H1 (cell line): Measurements from ENCODE around the gene KRT4. TPM values are rescaled to one million over a fixed set of nuclear protein-coding genes. Genes with fewer than 3 reads are reported as not detected.

Experiments used
- CTCF ChIA-PET: fragments of 300-600 bp; sonication (Branson Sonifier 250); formaldehyde crosslinking; loops from one replicate; lab custom pipeline; 2021; ENCODE audit not compliant: partially characterized antibody; lab: Charles Lee
- POLR2A ChIA-PET: fragments of 300-600 bp; sonication (Branson Sonifier 250); formaldehyde crosslinking; loops from one replicate; lab custom pipeline; 2021; ENCODE audit warnings: inconsistent platforms; ENCODE audit not compliant: partially characterized antibody; lab: Charles Lee
- DNase-seq, 2 experiments: peaks; one replicate each; pipeline versions ENCODE4 v3.0.0 to v3.0.0-alpha.2; 2010 to 2022; ENCODE audit warnings: low spot score in 2 of 2, low read depth in 1 of 2, mixed read lengths in 1 of 2
- FAIRE-seq: peaks from 2 replicates; lab custom pipeline; 2011; peaks lifted over from hg19 to GRCh38; lab: Jason Lieb, UNC
- H2AFZ ChIP-seq: 2 replicates; pipeline ENCODE4 v1.8.1; 2012; ENCODE audit warnings: low read length, inconsistent platforms
- H2AK5ac ChIP-seq: 2 replicates; pipeline ENCODE4 v1.6.1; 2013; ENCODE audit warnings: low read depth, low read length
- H2BK120ac ChIP-seq: replicated peaks from 2 replicates; pipeline ENCODE3; 2013; ENCODE audit warnings: low read depth, low read length, inconsistent platforms
- H2BK12ac ChIP-seq: 2 replicates; pipeline ENCODE4 v1.6.1; 2013; ENCODE audit warnings: low read depth, low read length
- H2BK15ac ChIP-seq: 2 replicates; pipeline ENCODE4 v1.6.1; 2013; ENCODE audit warnings: low read length
- H2BK20ac ChIP-seq: 2 replicates; pipeline ENCODE4 v1.6.1; 2013; ENCODE audit warnings: low read length
- H2BK5ac ChIP-seq: 2 replicates; pipeline ENCODE4 v1.6.1; 2013; ENCODE audit warnings: low read depth, low read length
- H3K14ac ChIP-seq: 2 replicates; pipeline ENCODE4 v1.6.1; 2013; ENCODE audit warnings: inconsistent platforms; ENCODE audit not compliant: insufficient read length
- H3K18ac ChIP-seq: 2 replicates; pipeline ENCODE4 v1.6.1; 2013; ENCODE audit warnings: low read length; ENCODE audit errors: extremely low read depth
- H3K23ac ChIP-seq: 2 replicates; pipeline ENCODE4 v1.6.1; 2013; ENCODE audit warnings: inconsistent platforms; ENCODE audit not compliant: insufficient read length
- H3K23me2 ChIP-seq: 2 replicates; pipeline ENCODE4 v1.6.1; 2013; ENCODE audit warnings: low read depth, low read length
- H3K27ac ChIP-seq: 2 replicates; pipeline ENCODE4 v1.6.1; 2011; ENCODE audit warnings: low read depth, low read length, inconsistent platforms
- H3K27me3 ChIP-seq, 4 experiments: replicated peaks in 1 of 4; 1 replicate in 1 of 4; 2 replicates in 3 of 4; pipeline versions ENCODE4 v1.6.1 to v1.8.1; 2011 to 2013; ENCODE audit warnings: low read length in 3 of 4, mild to moderate bottlenecking in 3 of 4, inconsistent platforms in 2 of 4, mixed read lengths in 2 of 4, moderate library complexity in 1 of 4; ENCODE audit not compliant: control insufficient read depth in 3 of 4, insufficient read depth in 3 of 4; ENCODE audit errors: extremely low read depth in 1 of 4
- H3K36me3 ChIP-seq, 4 experiments: 2 replicates each; pipeline versions ENCODE4 v1.6.1 to v1.8.1; 2011 to 2013; ENCODE audit warnings: mild to moderate bottlenecking in 4 of 4, low read length in 3 of 4, moderate library complexity in 2 of 4, control low read depth in 1 of 4, inconsistent platforms in 1 of 4; ENCODE audit not compliant: insufficient read depth in 4 of 4, control insufficient read depth in 2 of 4
- H3K4ac ChIP-seq: replicated peaks from 2 replicates; pipeline ENCODE3; 2013; ENCODE audit warnings: low read length, low read depth, mixed read lengths, inconsistent platforms; ENCODE audit not compliant: insufficient read length
- H3K4me1 ChIP-seq, 4 experiments: replicated peaks in 1 of 4; 1 replicate in 1 of 4; 2 replicates in 3 of 4; pipeline versions ENCODE4 v1.6.1 to v1.8.1; 2011 to 2013; ENCODE audit warnings: low read length in 3 of 4, inconsistent platforms in 2 of 4, mixed read lengths in 1 of 4; ENCODE audit not compliant: insufficient read depth in 4 of 4, control insufficient read depth in 3 of 4
- H3K4me2 ChIP-seq, 2 experiments: 2 replicates each; pipeline versions ENCODE4 v1.6.1 to v1.8.1; 2011 to 2013; ENCODE audit warnings: low read depth in 2 of 2, low read length in 2 of 2, control low read depth in 1 of 2, inconsistent platforms in 1 of 2, mild to moderate bottlenecking in 1 of 2; ENCODE audit not compliant: insufficient read depth in 1 of 2
- H3K4me3 ChIP-seq, 4 experiments: fragments of 200-600, 300-600 bp in 1 of 4; sonication (generic), shearing (Covaris generic), sonication (Bioruptor Twin) in 1 of 4; 2 replicates each; pipeline versions ENCODE4 v1.5.1 to v1.8.1; 2011 to 2016; ENCODE audit warnings: low read length in 4 of 4, low read depth in 3 of 4, control low read depth in 2 of 4, inconsistent platforms in 2 of 4, mild to moderate bottlenecking in 2 of 4, mixed read lengths in 1 of 4, moderate library complexity in 1 of 4; ENCODE audit not compliant: insufficient read depth in 2 of 4; ENCODE audit errors: extremely low read depth in 1 of 4
- H3K56ac ChIP-seq: replicated peaks from 2 replicates; pipeline ENCODE3; 2013; ENCODE audit warnings: low read depth, mild to moderate bottlenecking, mixed read lengths, low read length, inconsistent platforms; ENCODE audit not compliant: insufficient read length
- H3K79me1 ChIP-seq: 2 replicates; pipeline ENCODE4 v1.6.1; 2013; ENCODE audit warnings: low read depth, low read length, control low read depth
- H3K79me2 ChIP-seq, 2 experiments: 2 replicates each; pipeline versions ENCODE4 v1.6.1 to v1.8.1; 2012 to 2013; ENCODE audit warnings: low read length in 2 of 2, mild to moderate bottlenecking in 2 of 2, inconsistent platforms in 1 of 2; ENCODE audit not compliant: insufficient read depth in 2 of 2, control insufficient read depth in 1 of 2
- H3K9ac ChIP-seq, 4 experiments: replicated peaks in 1 of 4; 1 replicate in 1 of 4; 2 replicates in 3 of 4; pipeline versions ENCODE4 v1.6.1 to v1.8.1; 2011 to 2013; ENCODE audit warnings: low read depth in 3 of 4, low read length in 3 of 4, control low read depth in 2 of 4, mild to moderate bottlenecking in 2 of 4, moderate library complexity in 2 of 4, inconsistent platforms in 1 of 4; ENCODE audit errors: extremely low read depth in 1 of 4
- H3K9me3 ChIP-seq, 2 experiments: 2 replicates each; pipeline versions ENCODE4 v1.6.1 to v1.8.1; 2012 to 2013; ENCODE audit warnings: mild to moderate bottlenecking in 2 of 2, moderate library complexity in 2 of 2, control low read depth in 1 of 2, inconsistent platforms in 1 of 2, low read depth in 1 of 2, low read length in 1 of 2, mixed read lengths in 1 of 2; ENCODE audit not compliant: insufficient read depth in 2 of 2
- H4K20me1 ChIP-seq, 2 experiments: replicated peaks in 1 of 2; 2 replicates each; pipeline versions ENCODE3 to v1.8.1; 2011 to 2013; ENCODE audit warnings: inconsistent platforms in 2 of 2, low read length in 2 of 2, mild to moderate bottlenecking in 1 of 2; ENCODE audit not compliant: insufficient read depth in 2 of 2, control insufficient read depth in 1 of 2
- H4K5ac ChIP-seq: 2 replicates; pipeline ENCODE4 v1.6.1; 2013; ENCODE audit warnings: low read length, low read depth, mixed read lengths, inconsistent platforms; ENCODE audit not compliant: insufficient read length
- H4K8ac ChIP-seq: 2 replicates; pipeline ENCODE4 v1.8.0; 2013; ENCODE audit warnings: mild to moderate bottlenecking, moderate library complexity, low read length, inconsistent platforms; ENCODE audit not compliant: insufficient read depth; ENCODE audit errors: extremely low read depth
- H4K91ac ChIP-seq: replicated peaks from 2 replicates; pipeline ENCODE3; 2013; ENCODE audit warnings: low read length, mixed read lengths, inconsistent platforms; ENCODE audit not compliant: insufficient read length
- ATF2 ChIP-seq: IDR thresholded peaks from 2 replicates; pipeline ENCODE4 v1.6.1; 2012; ENCODE audit warnings: low read length, inconsistent platforms
- CHD2 ChIP-seq: IDR thresholded peaks from 2 replicates; pipeline ENCODE4 v1.6.1; 2012; ENCODE audit warnings: low read length, improper control_type of control experiment
- FOSL1 ChIP-seq: IDR thresholded peaks from 2 replicates; pipeline ENCODE4 v1.6.1; 2011; ENCODE audit warnings: mild to moderate bottlenecking, low read depth, low read length, moderate library complexity; ENCODE audit not compliant: insufficient read depth
- GTF2F1 ChIP-seq: IDR thresholded peaks from 2 replicates; pipeline ENCODE4 v1.6.1; 2012; ENCODE audit warnings: low read depth, low read length, improper control_type of control experiment, borderline replicate concordance
- HDAC2 ChIP-seq, 2 experiments: fragments of 300-600 bp in 1 of 2; sonication (generic) in 1 of 2; IDR thresholded peaks; 2 replicates each; pipeline ENCODE4 v1.6.1; 2011 to 2012; ENCODE audit warnings: low read depth in 2 of 2, low read length in 2 of 2, mild to moderate bottlenecking in 2 of 2, moderate library complexity in 2 of 2, borderline replicate concordance in 1 of 2, inconsistent platforms in 1 of 2
- POLR2AphosphoS5 ChIP-seq: IDR thresholded peaks from 2 replicates; pipeline ENCODE4 v1.6.1; 2011; ENCODE audit warnings: low read depth, low read length
- RXRA ChIP-seq: IDR thresholded peaks from 2 replicates; pipeline ENCODE4 v1.6.1; 2011; ENCODE audit warnings: low read depth, mild to moderate bottlenecking, low read length, moderate library complexity; ENCODE audit not compliant: insufficient read depth
- SAP30 ChIP-seq: fragments of 300-600 bp; sonication (generic); IDR thresholded peaks from 2 replicates; pipeline ENCODE4 v1.7.1; 2012; ENCODE audit warnings: low read length, moderate library complexity, mild to moderate bottlenecking, inconsistent platforms; ENCODE audit not compliant: insufficient read depth, insufficient replicate concordance
- SP1 ChIP-seq: IDR thresholded peaks from 2 replicates; pipeline ENCODE4 v1.6.1; 2011; ENCODE audit warnings: low read depth, low read length
- SP2 ChIP-seq: IDR thresholded peaks from 2 replicates; pipeline ENCODE4 v1.6.1; 2012; ENCODE audit warnings: mild to moderate bottlenecking, low read length, inconsistent platforms
- USF2 ChIP-seq: IDR thresholded peaks from 2 replicates; pipeline ENCODE4 v1.6.1; 2011; ENCODE audit warnings: low read length, improper control_type of control experiment
- YY1 ChIP-seq: IDR thresholded peaks from 2 replicates; pipeline ENCODE4 v1.6.1; 2011; ENCODE audit warnings: low read depth, mild to moderate bottlenecking, low read length
- WGBS, 2 experiments: shearing (Covaris generic) in 1 of 2; methylation state at CpG; one replicate each; pipeline versions ENCODE4 v1.1.6 to v1.1.7; 2013 to 2015; ENCODE audit warnings: low lambda C conversion rate in 2 of 2, mixed read lengths in 2 of 2, inconsistent platforms in 1 of 2, low coverage in 1 of 2, missing lambda C conversion rate in 1 of 2; ENCODE audit not compliant: insufficient replicate concordance in 2 of 2, insufficient coverage in 1 of 2, insufficient read length in 1 of 2; ENCODE audit errors: extremely low coverage in 1 of 2, missing lambda C conversion rate in 1 of 2; 5-methylcytosine and 5-hydroxymethylcytosine counted together
- polyA plus RNA-seq, 7 experiments: library from polyadenylated mRNA; depleted of rRNA in 3 of 7; stranded (reverse) in 5 of 7; unstranded in 2 of 7; fragments of >200 nt in 5 of 7; fragments of 200-250 nt in 2 of 7; gene quantifications; 1 replicate in 5 of 7; 2 replicates in 1 of 7; 4 replicates in 1 of 7; pipeline versions ENCODE4 v1.2.1 to v1.2.3, GENCODE V29; 2011 to 2013; ENCODE audit warnings: missing spikeins in 2 of 7, mixed read lengths in 2 of 7
- total RNA-seq: library from RNA; stranded (reverse); fragmentation: NEBNext Ultra II Directional; extraction: Animal tissue kit (Norgen Biotek cat#: 25700); gene quantifications from 2 replicates; pipeline ENCODE4 v1.2.1, GENCODE V29; 2021

Gene KRT4
- total and polyA plus RNA-seq, 2 of the 8 experiments (the other 6 are each of a cell fraction or from before 2014, with no cell fraction given), result not detected

- 86% methylated on average over 2 of the region's 2 CpGs; no CpG with 5 or more reads in 1 of the 2 experiments for whole genome bisulfite sequencing, 2 experiments
- H4K20me1 ChIP-seq, result no peaks in the 10 kb centered on the region
- no peak for TF ChIP-seq SAP30
- no peak for TF ChIP-seq SP2
- TF ChIP-seq ATF2, result no peak
- no peak for TF ChIP-seq POLR2AphosphoS5
- TF ChIP-seq GTF2F1, result no peak
- TF ChIP-seq RXRA, result no peak
- TF ChIP-seq USF2, result no peak
- TF ChIP-seq SP1, result no peak
- TF ChIP-seq YY1, result no peak
- TF ChIP-seq FOSL1, result no peak
- no peak for TF ChIP-seq HDAC2 (IDR thresholded peaks at IDR 0.05; ENCODE audit: borderline replicate concordance in 1 of 2, low read depth in 2 of 2, low read length in 2 of 2)
- no peak for TF ChIP-seq CHD2
Measured at GRCh38 chr12:52761802-52762201, 52.1 kb downstream of the KRT4 start.

More at GRCh38 chr12:52761802-52762201, 52.1 kb downstream of the KRT4 start:
- DNase-seq (no peak), FAIRE-seq (no peak)
- no peak overlapping the region for H3K9ac ChIP-seq
- H3K9me3 ChIP-seq, result peaks cover 11 to 21% of the 10 kb centered on the region in 2 experiments; a peak in 2 of 4 replicates
- H4K5ac ChIP-seq, result no peak overlapping the region
- no peaks in the 10 kb centered on the region for H3K23me2 ChIP-seq
- H2BK5ac ChIP-seq, result no peak overlapping the region
- no peak overlapping the region for H3K27ac ChIP-seq
- H3K4ac ChIP-seq, result no peak overlapping the region
- ChIA-PET CTCF (no interaction called here), POLR2A (no interaction called here)
- no peak overlapping the region for H3K4me3 ChIP-seq
- no peaks in the 10 kb centered on the region for H3K79me2 ChIP-seq
- H3K14ac ChIP-seq, result no peak overlapping the region
- H3K4me1 ChIP-seq, result no peaks in the 10 kb centered on the region
- no peaks in the 10 kb centered on the region for H3K36me3 ChIP-seq
- no peak overlapping the region for H3K18ac ChIP-seq
- H3K4me2 ChIP-seq, result no peak overlapping the region
- H4K8ac ChIP-seq, result no peak overlapping the region
- H2BK15ac ChIP-seq, result no peak overlapping the region
- H2BK20ac ChIP-seq, result no peak overlapping the region
- H2AK5ac ChIP-seq, result no peak overlapping the region
- no peak overlapping the region for H2AFZ ChIP-seq
- no peaks in the 10 kb centered on the region for H3K27me3 ChIP-seq
- H3K79me1 ChIP-seq, result no peaks in the 10 kb centered on the region
- no peak overlapping the region for H2BK12ac ChIP-seq
- no peak overlapping the region for H3K23ac ChIP-seq
- no peak overlapping the region for H3K56ac ChIP-seq
- no peak overlapping the region for H2BK120ac ChIP-seq
- no peak overlapping the region for H4K91ac ChIP-seq
